ENCODE measurements around the gene TSPAN18. TPM values are rescaled to one million over a fixed set of nuclear protein-coding genes. Genes with fewer than 3 reads are reported as not detected.
A peak's percentile ranks its signal among the peaks of the same experiment; 100 is the strongest.

TSPAN18 gene
- total and polyA plus RNA-seq, 2 of the 8 experiments (the other 6 are each of a cell fraction or from before 2014, with no cell fraction given) = 5.2 to 10.2 TPM

DNA sequence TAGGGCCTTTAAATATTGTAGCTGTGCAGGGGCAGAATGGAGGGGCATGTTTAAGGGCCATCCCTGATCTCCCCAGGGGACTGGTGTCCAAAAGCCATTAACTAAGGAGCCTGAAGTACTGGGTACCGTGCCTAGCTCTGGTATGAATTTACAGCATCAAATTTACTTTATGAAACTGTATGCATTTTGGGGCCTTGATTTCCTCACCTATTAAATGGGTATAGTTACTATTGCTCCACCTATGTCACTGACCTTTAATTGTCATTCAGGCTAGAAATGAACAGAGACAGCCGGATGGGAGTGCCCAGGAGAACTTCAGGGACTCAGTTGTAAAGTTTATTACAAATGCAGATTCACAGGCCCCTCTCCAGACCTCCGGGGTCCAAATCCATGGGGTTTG, 235.7 kb downstream of the TSPAN18 start:
- Histone ChIP-seq H2BK15ac (ENCODE audit: low read length) (no peak overlapping the region), H4K5ac (ENCODE audit: insufficient read length, low read depth, low read length) (no peak overlapping the region), H2BK120ac (replicated peaks; ENCODE audit: low read depth, low read length) (no peak overlapping the region), H2BK12ac (ENCODE audit: low read depth, low read length) (no peak overlapping the region), H3K4me1 (replicated peaks in 1 of 4; ENCODE audit: control insufficient read depth in 3 of 4, insufficient read depth in 4 of 4, low read length in 3 of 4) (peaks cover 13 to 47% (median 24%) of the 10 kb centered on the region in 4 experiments), H3K9me3 (ENCODE audit: insufficient read depth in 2 of 2, low read depth in 1 of 2, low read length in 1 of 2) (no peaks in the 10 kb centered on the region), H2BK5ac (ENCODE audit: low read depth, low read length) (no peak overlapping the region), H3K79me2 (ENCODE audit: control insufficient read depth in 1 of 2, insufficient read depth in 2 of 2, low read length in 2 of 2) (no peaks in the 10 kb centered on the region), H3K4me2 (ENCODE audit: insufficient read depth in 1 of 2, low read depth in 2 of 2, low read length in 2 of 2) (peak overlapping the region in 1 of 2 experiments; percentile 33; a peak in 1 of 4 replicates), H3K56ac (replicated peaks; ENCODE audit: insufficient read length, low read depth, low read length) (no peak overlapping the region), H3K79me1 (ENCODE audit: low read depth, low read length) (no peaks in the 10 kb centered on the region), H4K20me1 (replicated peaks in 1 of 2; ENCODE audit: control insufficient read depth in 1 of 2, insufficient read depth in 2 of 2, low read length in 2 of 2) (no peaks in the 10 kb centered on the region), H2BK20ac (ENCODE audit: low read length) (no peak overlapping the region), H3K36me3 (ENCODE audit: control insufficient read depth in 2 of 4, insufficient read depth in 4 of 4, low read length in 3 of 4) (no peaks in the 10 kb centered on the region), H3K9ac (replicated peaks in 1 of 4; ENCODE audit: extremely low read depth in 1 of 4, low read depth in 3 of 4, low read length in 3 of 4) (no peak overlapping the region), H2AFZ (ENCODE audit: low read length) (no peak overlapping the region), H3K4me3 (ENCODE audit: extremely low read depth in 1 of 4, insufficient read depth in 2 of 4, low read depth in 3 of 4, low read length in 4 of 4) (no peak overlapping the region), H3K27me3 (replicated peaks in 1 of 4; ENCODE audit: control insufficient read depth in 3 of 4, extremely low read depth in 1 of 4, insufficient read depth in 3 of 4, low read length in 3 of 4) (peaks cover 0 to 2% (median 0%) of the 10 kb centered on the region in 4 experiments; a peak in 3 of 7 replicates), H3K4ac (replicated peaks; ENCODE audit: insufficient read length, low read depth, low read length) (no peak overlapping the region), H3K23me2 (ENCODE audit: low read depth, low read length) (no peaks in the 10 kb centered on the region; the same call in 1 of the 2 replicates), H4K8ac (ENCODE audit: extremely low read depth, insufficient read depth, low read length) (no peak overlapping the region; the same call in 1 of the 2 replicates), H3K23ac (ENCODE audit: insufficient read length) (no peak overlapping the region), H2AK5ac (ENCODE audit: low read depth, low read length) (no peak overlapping the region), H4K91ac (replicated peaks; ENCODE audit: insufficient read length, low read length) (peak overlapping the region; percentile 61), H3K27ac (ENCODE audit: low read depth, low read length) (no peak overlapping the region; the same call in 1 of the 2 replicates), H3K14ac (ENCODE audit: insufficient read length) (no peak overlapping the region), H3K18ac (ENCODE audit: extremely low read depth, low read length) (no peak overlapping the region)
- FAIRE-seq (no peak), DNase-seq (ENCODE audit: low read depth in 1 of 2, low spot score in 2 of 2) (no peak)
- TF ChIP-seq CHD1 (IDR thresholded peaks at IDR 0.05; ENCODE audit: low read depth, low read length) = no peak
- peak; percentile 74 for TF ChIP-seq KDM1A (IDR thresholded peaks at IDR 0.05; ENCODE audit: borderline replicate concordance, low read length)
- 79% methylated on average over 3 of the region's 3 CpGs; no CpG with 5 or more reads in 1 of the 2 experiments for WGBS, 2 experiments (ENCODE audit: extremely low coverage in 1 of 2, insufficient coverage in 1 of 2, insufficient read length in 1 of 2, insufficient replicate concordance in 2 of 2, low coverage in 1 of 2, low lambda C conversion rate in 2 of 2, missing lambda C conversion rate in 1 of 2)
- ChIA-PET CTCF (ENCODE audit: partially characterized antibody) (interaction anchor here (1.8 to 38.2 kb wide), 4 partner anchors 10 to 141 kb away, joined by 10 to 731 read pairs (median 186); no protein-coding TSS in a partner anchor), POLR2A (ENCODE audit: partially characterized antibody) (interaction anchor here (0.9 to 2.3 kb wide), 4 partner anchors 10 to 19 kb away, joined by 3 to 10 read pairs (median 6); partner anchors contain the start of gene TP53I11)
